WTC11 (cell line): ENCODE measurements around the gene ARHGAP42.

Experiments used
- CREB1 ChIP-seq: sonication (generic); formaldehyde crosslinking; IDR thresholded peaks from 2 replicates; pipeline ENCODE4 v1.8.0; 2023; ENCODE audit warnings: mild to moderate bottlenecking, missing genetic modification reagents
- CTCF ChIP-seq: fragments of 200-600 bp; IDR thresholded peaks from 2 replicates; pipeline ENCODE4 v1.8.0; 2022; ENCODE audit warnings: antibody characterized with exemption
- ESRRA ChIP-seq: sonication (generic); formaldehyde crosslinking; IDR thresholded peaks from 2 replicates; pipeline ENCODE4 v1.8.1; 2022; ENCODE audit warnings: mild to moderate bottlenecking, missing genetic modification reagents, borderline replicate concordance
- MAX ChIP-seq: sonication (generic); formaldehyde crosslinking; IDR thresholded peaks from 2 replicates; pipeline ENCODE4 v1.8.0; 2022; ENCODE audit warnings: mild to moderate bottlenecking, missing genetic modification reagents
- MLX ChIP-seq: sonication (generic); formaldehyde crosslinking; IDR thresholded peaks from 2 replicates; pipeline ENCODE4 v1.8.1; 2023; ENCODE audit warnings: mild to moderate bottlenecking, missing genetic modification reagents, moderate library complexity
- NFYB ChIP-seq: sonication (generic); formaldehyde crosslinking; conservative IDR thresholded peaks from 2 replicates; pipeline ENCODE4 v1.8.0; 2022; ENCODE audit warnings: low read depth, missing genetic modification reagents
- ZNF138 ChIP-seq: sonication (generic); formaldehyde crosslinking; conservative IDR thresholded peaks from 2 replicates; pipeline ENCODE4 v1.8.1; 2022; ENCODE audit warnings: mild to moderate bottlenecking, moderate library complexity, missing genetic modification reagents

- no peak for TF ChIP-seq CTCF
- TF ChIP-seq MAX (CRISPR knock-in tag) = no peak
- TF ChIP-seq CREB1 (CRISPR knock-in tag) = no peak
- no peak for TF ChIP-seq ESRRA (CRISPR knock-in tag)
- TF ChIP-seq ZNF138 (CRISPR knock-in tag) = no peak
- no peak for TF ChIP-seq MLX (CRISPR knock-in tag)
- no peak for TF ChIP-seq NFYB (CRISPR knock-in tag)
Measured at GRCh38 chr11:100969008-100969407, 281.9 kb downstream of the ARHGAP42 start.
